Glomerular visceral epithelial cell (primary cell): ENCODE data around the gene NAPB.

Experiments used
- DNase-seq: peaks from one replicate; pipeline ENCODE4 v3.0.0-alpha.2; 2016; ENCODE audit errors: extremely low spot score

The NAPB gene

GRCh38 chr20:23404196-23404595, 17.1 kb downstream of the NAPB start:
- no peak for DNase-seq

DNA sequence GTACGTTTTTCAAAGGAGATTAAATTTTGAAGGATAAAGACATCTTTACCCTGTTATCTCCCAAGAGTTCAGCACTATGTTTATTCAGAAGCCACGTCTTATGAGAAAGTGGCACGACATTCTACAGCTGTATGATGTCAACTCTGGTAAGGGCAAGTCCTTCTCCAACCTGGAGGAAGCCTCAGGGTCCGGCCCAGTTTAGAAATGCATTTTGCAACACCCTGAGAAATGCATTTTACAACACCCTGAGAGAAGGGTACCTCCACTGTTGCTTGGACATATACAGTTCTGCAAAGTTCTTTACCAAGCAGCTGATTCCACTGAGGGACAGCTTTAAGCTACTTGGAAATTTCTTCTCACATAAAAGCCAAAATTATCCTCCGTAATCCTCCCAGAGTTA, 17.5 kb downstream of the NAPB start:
- no peak for DNase-seq

GRCh38 chr20:23401051-23401450, 20.2 kb downstream of the NAPB start:
- DNase-seq, result no peak

DNA sequence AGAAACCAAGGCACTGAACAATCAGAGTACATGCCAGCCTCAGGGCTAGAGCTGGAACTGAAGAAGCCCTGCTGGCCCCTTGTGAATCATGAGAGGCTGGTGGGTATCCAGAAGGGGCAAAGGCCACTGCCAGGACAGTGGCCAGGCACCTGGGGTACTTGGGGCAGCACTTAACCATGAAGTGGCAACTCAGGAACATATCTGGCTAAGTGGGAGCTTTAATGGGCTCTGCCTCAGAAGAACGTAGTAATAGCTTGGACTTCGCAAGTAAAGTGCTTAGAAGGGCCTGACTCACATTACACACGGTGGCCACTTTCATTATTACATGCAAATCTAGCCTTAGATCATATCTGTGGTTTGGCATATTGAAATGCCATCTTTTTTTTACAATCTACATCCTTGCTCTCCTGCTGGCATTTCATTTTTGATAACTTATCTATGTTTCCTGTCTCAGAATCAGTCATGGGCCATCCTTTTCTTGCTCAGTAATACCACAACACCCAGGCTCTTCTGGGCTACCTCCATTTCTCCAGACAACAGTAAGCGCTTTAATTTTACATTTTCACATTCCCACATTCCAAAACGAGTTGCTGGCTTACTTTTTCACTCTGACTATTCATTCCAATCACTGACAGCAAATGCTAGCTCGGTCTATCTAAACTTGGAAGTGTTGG, 21.6 kb downstream of the NAPB start:
- peak; percentile 32 for DNase-seq

DNA sequence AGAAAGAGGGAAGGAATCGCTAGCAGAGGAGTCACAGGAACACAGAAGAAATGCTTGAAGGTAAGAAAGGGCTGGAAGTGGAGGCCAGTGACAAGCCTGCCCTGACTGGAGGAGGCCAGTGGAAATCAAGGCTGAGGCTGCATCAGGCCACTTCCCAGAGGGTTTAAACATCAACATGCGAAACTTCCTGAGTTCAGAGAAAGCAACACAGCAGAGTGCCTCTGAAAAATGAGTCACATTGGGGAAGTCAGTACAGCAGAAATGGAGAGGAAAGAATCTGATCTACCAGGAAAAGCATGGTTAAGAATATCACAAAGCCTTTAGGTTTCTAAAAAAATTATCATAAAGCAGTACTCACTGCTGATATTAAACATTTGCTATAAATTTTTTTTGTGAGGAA, 23.3 kb downstream of the NAPB start:
- peak; percentile 35 for DNase-seq

GRCh38 chr20:23396950-23397627, 24.2 kb downstream of the NAPB start:
- no peak for DNase-seq

GRCh38 chr20:23393996-23394775, 27.1 kb downstream of the NAPB start:
- DNase-seq, result no peak

DNA sequence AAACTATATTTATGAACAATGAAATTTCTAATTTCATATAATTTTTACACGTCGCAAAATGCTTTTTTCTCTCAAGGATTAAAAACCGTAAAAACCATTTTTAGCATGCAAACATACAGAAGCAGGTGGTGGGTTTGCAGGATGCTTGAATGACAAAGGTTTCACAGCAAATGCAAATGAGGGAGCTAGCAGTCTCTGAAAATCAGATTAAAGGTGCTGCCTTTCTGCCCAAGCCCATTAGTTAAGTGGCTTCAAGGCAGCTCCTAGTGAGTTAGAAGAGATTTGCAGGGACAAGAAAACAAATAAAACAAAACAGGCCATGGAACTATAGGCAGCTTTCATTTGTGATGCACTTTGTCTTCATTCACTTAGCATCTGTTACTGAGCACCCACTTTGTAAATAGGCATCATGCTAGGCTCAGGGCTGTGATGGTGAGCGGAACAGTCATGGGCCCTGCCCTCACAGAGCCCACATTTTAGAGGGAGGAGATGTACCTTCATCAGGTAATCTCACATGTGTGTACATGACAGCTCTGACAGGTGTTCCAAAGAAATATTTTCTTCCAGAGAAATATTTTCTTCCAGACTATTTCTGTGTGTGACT, 29.5 kb downstream of the NAPB start:
- DNase-seq, result no peak

- DNase-seq, result no peak
Observed at GRCh38 chr20:23390091-23390774, 31.1 kb downstream of the NAPB start.

DNA sequence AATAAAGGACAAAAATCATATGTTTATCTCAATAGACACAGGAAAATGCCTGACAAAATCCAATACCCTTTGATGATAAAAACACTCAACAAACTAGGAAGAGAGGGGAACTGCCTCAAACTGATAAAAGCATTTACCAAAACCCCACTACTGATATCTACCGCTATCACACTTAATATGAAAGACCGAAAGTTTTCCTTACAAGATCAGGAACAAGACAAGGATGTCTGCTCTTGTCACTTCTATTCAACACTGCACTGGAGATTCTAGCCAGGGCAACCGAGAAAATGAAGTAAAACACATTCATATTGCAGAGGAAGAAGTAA, 34.2 kb downstream of the NAPB start:
- no peak for DNase-seq

DNA sequence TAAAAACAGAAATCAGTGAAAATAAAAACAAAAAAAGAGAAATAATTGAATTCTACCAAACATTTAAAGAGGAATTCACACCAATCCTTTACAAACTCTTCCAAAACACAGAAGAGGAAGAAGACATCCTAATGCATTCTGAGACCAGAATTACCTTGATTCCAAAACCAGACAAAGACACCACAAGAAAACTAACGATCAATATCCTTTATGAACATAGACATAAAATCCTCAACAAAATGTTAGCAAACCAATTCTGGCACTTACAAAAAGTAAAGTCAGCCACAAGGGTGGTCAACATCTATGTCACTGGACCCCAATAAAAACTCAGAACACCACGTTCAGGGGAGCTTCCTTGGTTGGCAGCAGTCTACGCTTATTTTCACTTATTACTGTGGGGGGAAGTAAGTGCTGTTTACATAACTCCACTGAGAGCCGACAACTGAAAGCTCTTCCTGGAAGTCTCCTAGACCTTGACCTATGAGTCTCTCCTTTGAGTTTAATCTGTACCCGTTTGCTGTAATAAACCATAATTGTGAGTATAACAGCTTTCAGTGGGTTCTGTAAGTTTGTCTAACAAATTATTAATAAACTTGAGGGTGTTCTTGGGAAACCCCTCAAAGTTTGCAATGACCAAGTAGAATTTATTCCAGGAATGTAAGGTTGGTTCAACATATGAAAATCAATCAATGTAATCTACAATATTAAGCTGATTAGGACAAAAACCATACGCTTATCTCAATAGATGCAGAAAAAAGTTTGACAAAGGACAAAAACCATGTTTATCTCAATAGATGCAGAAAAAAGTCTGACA, 34.8 kb downstream of the NAPB start:
- no peak for DNase-seq

DNA sequence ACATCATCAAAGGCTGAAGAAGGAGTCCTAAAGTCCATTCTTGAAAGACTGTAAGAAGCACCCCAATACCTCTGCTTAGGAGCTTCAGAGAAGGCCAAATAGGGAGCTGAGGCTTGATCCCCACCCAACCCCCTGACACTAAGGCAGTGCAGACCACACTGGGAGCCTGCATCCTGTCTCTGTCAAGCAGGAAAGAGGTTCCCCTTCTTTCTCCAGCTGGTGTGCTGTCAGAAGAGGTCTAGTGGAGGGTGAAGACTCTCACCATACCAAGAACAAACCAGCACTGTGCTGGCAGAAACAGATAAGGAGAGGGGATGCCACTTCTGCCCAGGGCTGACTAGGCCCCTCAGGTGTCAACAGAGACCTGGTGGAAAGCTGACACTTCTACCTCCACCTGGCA, 39.4 kb downstream of the NAPB start:
- no peak for DNase-seq

- no peak for DNase-seq
Observed at GRCh38 chr20:23379772-23380171, 41.5 kb downstream of the NAPB start.

- no peak for DNase-seq
Observed at GRCh38 chr20:23375827-23376226, 45.5 kb downstream of the NAPB start.

DNA sequence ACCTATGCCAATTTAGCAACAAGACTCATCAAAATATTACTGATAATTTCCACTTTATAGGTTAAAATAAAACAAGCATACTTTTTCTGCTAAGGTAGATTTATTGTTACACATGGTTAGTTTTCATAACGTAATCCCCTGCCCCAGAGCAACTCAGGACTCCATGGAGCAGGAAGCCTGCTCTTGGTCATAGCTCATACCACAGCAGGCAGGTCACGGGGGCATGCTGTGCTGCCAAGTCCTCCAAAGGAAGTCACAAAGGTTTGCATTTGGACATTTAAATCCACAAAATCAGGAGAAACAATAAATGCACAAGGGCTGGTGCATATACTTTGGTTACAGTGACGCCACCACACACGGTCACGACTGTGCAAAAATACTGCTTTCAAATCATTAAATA, 46.8 kb downstream of the NAPB start:
- peak; percentile 30 for DNase-seq

GRCh38 chr20:23371496-23371895, 49.8 kb downstream of the NAPB start:
- DNase-seq, result no peak

DNA sequence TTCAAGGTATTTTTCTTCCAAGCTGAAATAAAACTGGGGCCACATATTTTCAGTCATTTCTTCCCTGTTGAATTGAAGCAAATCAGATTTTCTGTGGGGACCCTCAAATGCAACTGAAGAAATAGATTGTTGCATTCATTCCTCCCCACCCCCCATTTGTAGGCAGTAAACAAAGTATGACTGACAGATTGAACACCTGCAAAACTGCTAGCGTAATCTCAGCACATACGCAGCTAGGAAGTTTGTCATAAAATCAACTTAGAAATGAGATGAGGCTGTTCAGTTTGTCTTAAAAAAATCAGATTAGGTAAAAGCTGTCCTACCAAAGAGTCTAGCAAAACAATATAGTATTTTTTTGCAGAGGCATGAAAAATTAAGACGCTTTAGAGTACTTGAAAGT, 50.4 kb downstream of the NAPB start:
- DNase-seq, result no peak

DNA sequence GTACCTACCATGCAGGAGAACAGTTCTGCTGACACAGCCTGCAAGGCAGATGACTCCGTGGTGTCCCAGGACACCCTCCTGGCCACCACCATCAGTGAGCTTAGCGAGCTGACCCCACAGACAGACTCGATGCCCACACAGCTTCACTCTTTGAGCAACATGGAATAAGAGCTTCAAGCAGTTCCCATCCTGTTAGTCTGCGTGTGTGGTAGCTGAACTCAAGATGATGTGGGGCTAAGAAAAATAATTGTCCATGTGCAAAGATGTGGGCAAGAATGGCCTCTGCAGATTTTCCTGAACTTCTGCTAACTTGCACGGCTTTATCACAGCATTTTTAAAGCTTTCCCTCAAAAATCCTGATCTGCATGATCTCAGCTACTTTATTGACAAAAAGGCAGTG, 51.0 kb downstream of the NAPB start:
- no peak for DNase-seq

GRCh38 chr20:23369072-23369823, 52.0 kb downstream of the NAPB start:
- no peak for DNase-seq

DNA sequence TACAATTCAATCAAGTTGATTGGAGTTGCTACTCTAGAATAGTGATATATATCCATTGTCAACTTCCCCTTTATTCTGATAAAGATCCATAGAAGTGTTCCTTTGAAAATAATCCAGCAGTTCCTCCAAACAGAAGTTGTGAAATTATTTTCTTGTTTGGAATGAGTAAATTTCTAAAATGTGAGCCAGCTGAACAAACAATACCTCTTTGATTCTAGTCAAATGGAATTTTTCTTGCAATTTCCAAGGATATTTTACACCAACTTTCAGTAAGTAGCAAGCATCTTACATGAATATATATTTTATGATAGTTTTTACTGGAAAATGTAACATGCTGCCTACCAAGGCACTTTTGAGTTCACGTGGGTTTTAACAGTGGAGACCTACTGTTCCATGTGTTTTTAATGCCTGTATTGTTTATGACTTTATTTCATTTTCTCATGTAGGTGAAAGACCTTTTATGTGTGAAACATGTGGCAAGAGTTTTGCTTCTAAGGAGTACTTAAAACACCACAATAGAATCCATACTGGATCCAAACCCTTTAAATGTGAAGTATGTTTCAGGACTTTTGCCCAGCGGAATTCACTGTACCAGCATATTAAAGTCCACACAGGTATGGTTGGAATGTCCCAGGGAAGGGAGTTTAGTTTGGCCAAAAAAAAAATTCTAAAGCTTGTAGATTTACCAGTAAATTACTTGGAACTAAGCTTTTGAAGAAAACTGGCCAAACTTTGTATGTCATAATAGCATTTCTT, 52.8 kb downstream of the NAPB start:
- DNase-seq, result no peak
